Fibroblast of skin of right biceps (primary cell): Measurements from ENCODE around the gene OR14A2.
A peak's percentile ranks its signal among the peaks of the same experiment; 100 is the strongest.
"Not testable (repeated sequence)": the region's sequence is repeated elsewhere in the genome, so short reads cannot be mapped to it uniquely, and the experiment has no call there.

ENCODE experiments used
- DNase-seq: peaks from one replicate; pipeline ENCODE4 v3.0.0-alpha.2; 2013

The OR14A2 gene

GRCh38 chr1:247748041-247748440, at the start of gene OR14A2:
Gene OR14A2, minus strand, starts transcription at chr1:247748141.
- no peak for DNase-seq

GRCh38 chr1:247797518-247797917, 49.6 kb upstream of the OR14A2 start:
- no peak for DNase-seq

- no peak for DNase-seq
Observed at GRCh38 chr1:247769603-247770002, 21.7 kb upstream of the OR14A2 start.

- no peak for DNase-seq
Observed at GRCh38 chr1:247760456-247760855, 12.5 kb upstream of the OR14A2 start, which contains the start of gene OR1C1. Gene OR1C1, minus strand, starts transcription at chr1:247760556. Its CDS starts 2,150 bp downstream, at chr1:247758406.

GRCh38 chr1:247754311-247754710, 6.4 kb upstream of the OR14A2 start:
- DNase-seq: not testable (repeated sequence)

GRCh38 chr1:247749870-247750269, 1.9 kb upstream of the OR14A2 start:
- DNase-seq: no peak

- peak; percentile 5 for DNase-seq
Observed at GRCh38 chr1:247747616-247748015, 325 bp downstream of the OR14A2 start.

- DNase-seq: no peak
Observed at GRCh38 chr1:247746391-247746935, 1.5 kb downstream of the OR14A2 start.

GRCh38 chr1:247742215-247742760, 5.7 kb downstream of the OR14A2 start:
- DNase-seq: peak; percentile 9

GRCh38 chr1:247741756-247742155, 6.2 kb downstream of the OR14A2 start:
- DNase-seq: no peak

GRCh38 chr1:247740721-247741120, 7.2 kb downstream of the OR14A2 start:
- DNase-seq: no peak

- no peak for DNase-seq
Observed at GRCh38 chr1:247738315-247738714, 9.6 kb downstream of the OR14A2 start, which contains the start of gene OR14K1. Gene OR14K1, plus strand, starts transcription at chr1:247738615. Its CDS starts 0 bp downstream, at chr1:247738615.

GRCh38 chr1:247721222-247721621, 26.7 kb downstream of the OR14A2 start:
- DNase-seq: no peak

GRCh38 chr1:247716546-247716945, 31.4 kb downstream of the OR14A2 start, which contains the start of gene OR6F1:
Gene OR6F1, minus strand, starts transcription at chr1:247716646. Its CDS starts 3,891 bp downstream, at chr1:247712755.
- DNase-seq: no peak

GRCh38 chr1:247713753-247714152, 34.2 kb downstream of the OR14A2 start:
- no peak for DNase-seq

- DNase-seq: not testable (repeated sequence)
Observed at GRCh38 chr1:247710681-247711080, 37.3 kb downstream of the OR14A2 start.

- DNase-seq: no peak
Observed at GRCh38 chr1:247701338-247701737, 46.6 kb downstream of the OR14A2 start.

- peak; percentile 7 for DNase-seq
Observed at GRCh38 chr1:247681288-247681897, 66.5 kb downstream of the OR14A2 start.

GRCh38 chr1:247680171-247680570, 67.8 kb downstream of the OR14A2 start:
- no peak for DNase-seq

- no peak for DNase-seq
Observed at GRCh38 chr1:247679639-247680038, 68.3 kb downstream of the OR14A2 start, which contains the start of gene OR13G1. Gene OR13G1, minus strand, starts transcription at chr1:247679739. Its CDS starts 6,698 bp downstream, at chr1:247673041.
